ENCODE results near the gene ITPR1.

DNA sequence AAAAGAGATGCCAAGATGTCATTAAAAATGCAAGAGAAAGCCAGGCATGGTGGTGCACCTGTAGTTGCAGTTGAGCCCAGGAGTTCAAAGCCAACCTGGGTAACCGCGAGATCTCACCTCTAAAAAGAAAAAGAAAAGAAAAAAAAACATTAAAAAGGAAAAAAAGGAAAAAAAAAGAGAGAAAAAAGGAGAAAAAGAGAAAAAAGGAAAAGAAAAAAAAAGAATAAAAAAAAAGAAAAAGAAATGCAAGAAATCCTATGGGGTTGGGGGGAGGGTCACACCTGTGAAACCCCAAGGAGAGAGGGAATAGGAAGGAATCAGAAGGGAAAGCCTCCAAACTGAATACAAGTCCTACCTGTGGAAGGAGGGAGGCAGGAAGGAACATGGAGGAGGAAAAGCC, 20.8 kb upstream of the ITPR1 start:
- TF ChIP-seq EZH2 (IDR thresholded peaks at IDR 0.05; ENCODE audit: insufficient read depth, low read length) = no peak
- TF ChIP-seq, protein P1, sequence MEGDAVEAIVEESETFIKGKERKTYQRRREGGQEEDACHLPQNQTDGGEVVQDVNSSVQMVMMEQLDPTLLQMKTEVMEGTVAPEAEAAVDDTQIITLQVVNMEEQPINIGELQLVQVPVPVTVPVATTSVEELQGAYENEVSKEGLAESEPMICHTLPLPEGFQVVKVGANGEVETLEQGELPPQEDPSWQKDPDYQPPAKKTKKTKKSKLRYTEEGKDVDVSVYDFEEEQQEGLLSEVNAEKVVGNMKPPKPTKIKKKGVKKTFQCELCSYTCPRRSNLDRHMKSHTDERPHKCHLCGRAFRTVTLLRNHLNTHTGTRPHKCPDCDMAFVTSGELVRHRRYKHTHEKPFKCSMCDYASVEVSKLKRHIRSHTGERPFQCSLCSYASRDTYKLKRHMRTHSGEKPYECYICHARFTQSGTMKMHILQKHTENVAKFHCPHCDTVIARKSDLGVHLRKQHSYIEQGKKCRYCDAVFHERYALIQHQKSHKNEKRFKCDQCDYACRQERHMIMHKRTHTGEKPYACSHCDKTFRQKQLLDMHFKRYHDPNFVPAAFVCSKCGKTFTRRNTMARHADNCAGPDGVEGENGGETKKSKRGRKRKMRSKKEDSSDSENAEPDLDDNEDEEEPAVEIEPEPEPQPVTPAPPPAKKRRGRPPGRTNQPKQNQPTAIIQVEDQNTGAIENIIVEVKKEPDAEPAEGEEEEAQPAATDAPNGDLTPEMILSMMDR (IDR thresholded peaks at IDR 0.05; ENCODE audit: insufficient read depth, low read depth, low read length) = no peak
